WTC11 (cell line): ENCODE results near the gene ELK3.

ENCODE experiments used
- CTCF ChIP-seq: fragments of 200-600 bp; IDR thresholded peaks from 2 replicates; pipeline ENCODE4 v1.8.0; 2022; ENCODE audit warnings: antibody characterized with exemption
- JUN ChIP-seq: sonication (generic); formaldehyde crosslinking; IDR thresholded peaks from 2 replicates; pipeline ENCODE4 v1.8.0; 2023; ENCODE audit warnings: mild to moderate bottlenecking, missing genetic modification reagents
- KAT7 ChIP-seq: sonication (generic); formaldehyde crosslinking; IDR thresholded peaks from 2 replicates; pipeline ENCODE4 v1.8.1; 2023; ENCODE audit warnings: missing genetic modification reagents, mild to moderate bottlenecking, borderline replicate concordance
- MAX ChIP-seq: sonication (generic); formaldehyde crosslinking; IDR thresholded peaks from 2 replicates; pipeline ENCODE4 v1.8.0; 2022; ENCODE audit warnings: mild to moderate bottlenecking, missing genetic modification reagents
- MYBL2 ChIP-seq: sonication (generic); formaldehyde crosslinking; IDR thresholded peaks from 2 replicates; pipeline ENCODE4 v1.8.1; 2023; ENCODE audit warnings: mild to moderate bottlenecking, moderate library complexity, missing genetic modification reagents
- NFYB ChIP-seq: sonication (generic); formaldehyde crosslinking; conservative IDR thresholded peaks from 2 replicates; pipeline ENCODE4 v1.8.0; 2022; ENCODE audit warnings: low read depth, missing genetic modification reagents
- PREB ChIP-seq: sonication (generic); formaldehyde crosslinking; IDR thresholded peaks from 2 replicates; pipeline ENCODE4 v1.8.1; 2022; ENCODE audit warnings: mild to moderate bottlenecking, missing genetic modification reagents, moderate library complexity, borderline replicate concordance
- SMAD3 ChIP-seq: sonication (generic); formaldehyde crosslinking; IDR thresholded peaks from 2 replicates; pipeline ENCODE4 v1.8.0; 2022; ENCODE audit warnings: missing genetic modification reagents, mild to moderate bottlenecking, borderline replicate concordance
- STAT6 ChIP-seq: sonication (generic); formaldehyde crosslinking; conservative IDR thresholded peaks from 2 replicates; pipeline ENCODE4 v1.8.1; 2023; ENCODE audit warnings: mild to moderate bottlenecking, low read depth, missing genetic modification reagents, moderate library complexity
- USF1 ChIP-seq: sonication (generic); formaldehyde crosslinking; IDR thresholded peaks from 2 replicates; pipeline ENCODE4 v1.8.0; 2022; ENCODE audit warnings: mild to moderate bottlenecking, missing genetic modification reagents
- ZNF396 ChIP-seq: fragments of 250-450 bp; sonication (Bioruptor Pico); IDR thresholded peaks from 2 replicates; pipeline ENCODE4 v1.8.0; 2021; ENCODE audit warnings: mild to moderate bottlenecking, moderate library complexity, borderline replicate concordance

- TF ChIP-seq CTCF = no peak
- no peak for TF ChIP-seq SMAD3
- no peak for TF ChIP-seq JUN (CRISPR knock-in tag)
- TF ChIP-seq NFYB = no peak
- no peak for TF ChIP-seq ZNF396 (CRISPR knock-in tag)
- no peak for TF ChIP-seq KAT7
- no peak for TF ChIP-seq MAX (CRISPR knock-in tag)
- TF ChIP-seq STAT6 = no peak
- no peak for TF ChIP-seq USF1 (CRISPR knock-in tag)
- no peak for TF ChIP-seq PREB (CRISPR knock-in tag)
- no peak for TF ChIP-seq MYBL2
These were observed 38.4 kb upstream of the ELK3 start for GRCh38 chr12:96155781-96156180.
